SU-DHL-6 (cell line): ENCODE measurements around the gene VSIG8.

Source experiments
- EZH2phosphoT487 ChIP-seq: fragments of 200-600 bp; sonication (generic), shearing (Covaris generic); conservative IDR thresholded peaks from 2 replicates; pipeline ENCODE4 v1.6.1; 2018; ENCODE audit warnings: mild to moderate bottlenecking, antibody characterized with exemption, low read length, moderate library complexity, mixed read lengths
- TF ChIP-seq, protein P1 (sequence below): fragments of 200-600 bp; sonication (generic); IDR thresholded peaks from one replicate; pipeline ENCODE4 v1.5.1; 2017; ENCODE audit warnings: antibody characterized with exemption, mild to moderate bottlenecking, low read length, moderate library complexity; ENCODE audit not compliant: insufficient read depth, poor library complexity, severe bottlenecking

DNA sequence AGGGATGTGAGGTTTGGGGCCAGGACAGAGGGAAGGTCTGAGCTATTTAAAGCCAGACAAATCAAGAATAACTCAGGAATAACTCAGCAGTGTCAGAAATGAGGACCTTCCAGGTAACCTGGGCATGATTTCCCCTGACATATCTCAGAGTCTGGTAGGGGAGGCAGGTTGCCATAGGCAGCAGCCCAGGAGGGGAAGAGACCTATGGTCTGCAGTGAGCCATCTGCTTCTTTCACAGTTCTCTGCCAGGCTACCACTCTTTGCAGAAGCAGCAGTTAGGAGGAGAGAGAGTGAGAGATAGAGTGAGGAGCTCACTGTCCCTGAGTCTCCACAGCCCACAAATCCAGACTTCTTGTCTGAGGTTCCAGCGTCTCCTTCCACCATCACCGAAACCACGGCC, 6.3 kb upstream of the VSIG8 start:
- TF ChIP-seq, protein P1, sequence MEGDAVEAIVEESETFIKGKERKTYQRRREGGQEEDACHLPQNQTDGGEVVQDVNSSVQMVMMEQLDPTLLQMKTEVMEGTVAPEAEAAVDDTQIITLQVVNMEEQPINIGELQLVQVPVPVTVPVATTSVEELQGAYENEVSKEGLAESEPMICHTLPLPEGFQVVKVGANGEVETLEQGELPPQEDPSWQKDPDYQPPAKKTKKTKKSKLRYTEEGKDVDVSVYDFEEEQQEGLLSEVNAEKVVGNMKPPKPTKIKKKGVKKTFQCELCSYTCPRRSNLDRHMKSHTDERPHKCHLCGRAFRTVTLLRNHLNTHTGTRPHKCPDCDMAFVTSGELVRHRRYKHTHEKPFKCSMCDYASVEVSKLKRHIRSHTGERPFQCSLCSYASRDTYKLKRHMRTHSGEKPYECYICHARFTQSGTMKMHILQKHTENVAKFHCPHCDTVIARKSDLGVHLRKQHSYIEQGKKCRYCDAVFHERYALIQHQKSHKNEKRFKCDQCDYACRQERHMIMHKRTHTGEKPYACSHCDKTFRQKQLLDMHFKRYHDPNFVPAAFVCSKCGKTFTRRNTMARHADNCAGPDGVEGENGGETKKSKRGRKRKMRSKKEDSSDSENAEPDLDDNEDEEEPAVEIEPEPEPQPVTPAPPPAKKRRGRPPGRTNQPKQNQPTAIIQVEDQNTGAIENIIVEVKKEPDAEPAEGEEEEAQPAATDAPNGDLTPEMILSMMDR: no peak
- no peak for TF ChIP-seq EZH2phosphoT487
